Right forelimb (tissue), 1 donor: Measurements from ENCODE around the gene PLN.

Source experiments
- DNase-seq: peaks from one replicate; pipeline ENCODE4 v3.0.0-alpha.2; 2018

Gene PLN

DNA sequence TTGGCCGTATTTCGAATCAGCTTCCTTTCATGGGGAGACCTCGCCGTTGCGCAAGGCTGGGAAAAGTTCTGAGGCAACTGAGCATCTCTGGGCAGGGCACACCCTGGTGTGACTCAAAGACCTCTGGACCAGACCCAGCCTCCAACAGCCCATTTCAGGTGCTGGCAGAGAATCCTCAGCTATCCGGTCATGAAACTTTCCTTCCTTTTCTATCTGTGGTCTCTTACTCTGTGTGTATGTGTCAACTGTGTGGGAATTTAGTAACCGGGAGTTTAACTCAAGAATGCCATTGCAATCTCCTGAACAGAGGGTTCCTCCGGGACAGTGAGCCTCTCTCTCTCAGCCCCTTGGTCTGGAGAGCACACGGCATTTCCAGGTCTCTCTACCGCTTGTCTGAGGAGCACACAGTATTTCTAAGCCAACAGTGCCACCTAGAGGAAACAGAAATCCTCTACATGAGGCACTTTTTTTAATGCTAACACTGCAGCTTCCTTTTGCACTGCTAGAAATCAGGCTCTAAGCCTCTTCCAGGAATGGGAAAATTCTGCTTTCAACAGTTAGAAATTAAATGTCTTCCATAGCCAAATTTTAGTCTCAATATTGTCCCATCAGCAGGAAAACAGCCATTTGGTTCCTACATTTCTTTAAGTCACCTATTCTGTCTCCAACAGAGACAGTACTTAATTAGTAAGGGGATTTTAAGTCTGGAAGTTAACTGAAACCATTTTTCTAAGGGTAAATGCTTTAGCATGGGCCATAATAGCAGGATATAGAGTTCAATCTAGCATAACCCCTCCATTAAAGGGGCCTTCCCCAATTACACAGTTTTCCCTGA, 32.7 kb downstream of the PLN start:
- no peak for DNase-seq

DNA sequence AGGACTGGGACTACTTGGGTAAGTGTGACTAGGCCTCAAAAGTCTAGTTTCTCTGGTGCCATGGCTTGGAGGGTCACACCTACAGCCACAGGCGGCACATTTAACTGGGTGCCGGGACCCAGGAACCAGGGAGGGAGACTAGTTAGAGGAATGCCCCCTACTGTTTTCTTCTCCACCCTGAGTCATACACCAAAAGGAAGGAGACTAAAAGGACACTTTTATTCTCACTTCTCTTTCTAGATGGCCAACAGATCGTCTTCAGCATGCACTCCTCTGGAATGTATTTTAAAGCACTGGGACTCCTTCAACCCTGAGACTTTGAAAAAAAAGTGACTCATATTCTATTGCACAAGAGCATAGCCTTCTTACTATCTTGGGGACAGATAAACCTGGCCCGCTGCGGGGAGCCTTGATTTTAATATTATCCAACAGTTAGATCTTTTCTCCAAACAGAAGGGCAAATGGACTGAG, 33.4 kb downstream of the PLN start:
- DNase-seq: no peak

DNA sequence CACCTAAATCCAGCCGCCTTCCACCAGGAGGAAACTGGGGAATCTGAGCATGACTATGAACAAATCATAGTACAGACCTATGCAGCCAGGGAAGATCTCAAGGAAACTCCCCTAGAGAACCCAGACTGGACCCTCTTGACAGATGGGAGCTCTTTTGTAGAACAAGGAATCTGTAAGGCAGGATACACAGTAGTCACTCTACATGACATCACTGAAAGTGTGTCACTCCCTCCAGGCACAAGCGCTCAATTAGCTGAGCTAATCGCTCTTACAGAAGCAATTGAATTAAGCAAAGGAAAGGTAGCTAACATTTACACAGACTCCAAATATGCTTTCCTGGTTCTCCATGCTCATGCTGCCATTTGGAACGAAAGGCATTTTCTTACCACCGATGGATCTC, 36.8 kb downstream of the PLN start:
- no peak for DNase-seq

DNA sequence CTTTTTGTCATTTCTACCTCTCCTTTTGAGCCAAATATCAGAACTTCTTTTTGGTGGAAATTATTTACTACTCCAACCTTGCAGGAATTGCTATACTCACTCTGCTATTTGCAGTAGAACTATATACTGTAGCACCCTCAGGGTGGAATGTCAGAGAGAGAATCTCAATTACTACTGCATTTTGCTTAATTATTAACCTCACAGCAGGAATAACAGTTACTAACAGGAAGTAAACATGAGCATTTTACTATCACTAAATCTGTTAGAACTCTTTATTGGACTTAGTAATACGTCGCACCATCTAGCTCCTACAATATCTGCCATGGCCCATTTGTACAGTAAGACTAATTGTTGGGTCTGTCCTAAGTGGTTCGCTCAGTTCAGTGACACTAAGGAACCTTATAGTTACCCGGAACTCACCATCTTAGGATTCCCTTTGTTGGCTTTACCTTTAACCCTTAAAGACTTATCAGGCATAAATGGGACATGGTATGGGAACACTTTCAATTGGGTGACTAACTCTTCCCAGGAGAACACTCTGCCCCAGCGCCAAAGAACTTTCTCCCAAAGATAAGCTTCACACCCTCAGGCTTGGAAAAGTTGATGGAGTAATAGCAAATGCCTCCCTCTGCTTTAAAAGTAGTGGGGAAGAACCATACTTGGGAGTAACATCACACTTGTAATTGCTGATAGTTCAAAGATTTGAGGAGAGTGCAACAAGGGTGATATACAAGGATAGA, 38.8 kb downstream of the PLN start:
- no peak for DNase-seq

DNA sequence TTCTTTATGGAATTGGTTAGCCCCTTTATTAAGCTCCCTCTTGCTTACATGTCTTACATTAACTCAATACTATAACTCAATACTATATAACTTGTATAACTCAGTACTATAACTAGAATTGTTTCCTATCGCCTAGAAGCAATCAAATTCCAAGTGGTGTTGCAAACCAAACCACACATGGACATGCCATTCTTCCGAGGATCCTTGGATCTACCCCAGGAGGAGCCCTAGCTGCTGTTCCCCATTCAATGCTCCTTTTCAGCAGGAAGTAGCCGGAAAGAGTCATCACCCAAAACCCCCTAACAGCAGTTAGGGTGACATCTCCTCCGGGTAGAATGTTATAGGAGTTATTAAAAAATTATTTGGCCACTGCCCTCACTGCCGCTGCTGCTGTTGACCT, 40.5 kb downstream of the PLN start:
- no peak for DNase-seq

DNA sequence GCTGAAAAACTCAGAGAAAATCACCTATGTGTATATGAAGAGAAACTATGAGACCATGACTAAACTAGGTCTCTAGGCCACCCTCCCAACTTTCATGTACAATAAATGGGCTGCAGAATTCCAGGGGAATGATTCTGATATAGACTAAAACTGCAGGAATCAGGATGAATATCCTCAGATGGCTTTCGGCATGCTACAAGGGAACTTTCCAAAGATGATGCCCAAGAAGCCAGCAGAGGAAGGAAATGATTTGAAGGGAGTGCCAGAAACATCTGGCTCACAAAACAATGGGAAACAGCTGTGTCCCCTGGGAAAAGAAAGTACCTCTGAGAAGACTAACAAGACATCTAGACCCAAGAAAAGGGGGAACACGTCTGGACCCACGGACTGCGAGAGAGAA, 41.1 kb downstream of the PLN start:
- DNase-seq: no peak

DNA sequence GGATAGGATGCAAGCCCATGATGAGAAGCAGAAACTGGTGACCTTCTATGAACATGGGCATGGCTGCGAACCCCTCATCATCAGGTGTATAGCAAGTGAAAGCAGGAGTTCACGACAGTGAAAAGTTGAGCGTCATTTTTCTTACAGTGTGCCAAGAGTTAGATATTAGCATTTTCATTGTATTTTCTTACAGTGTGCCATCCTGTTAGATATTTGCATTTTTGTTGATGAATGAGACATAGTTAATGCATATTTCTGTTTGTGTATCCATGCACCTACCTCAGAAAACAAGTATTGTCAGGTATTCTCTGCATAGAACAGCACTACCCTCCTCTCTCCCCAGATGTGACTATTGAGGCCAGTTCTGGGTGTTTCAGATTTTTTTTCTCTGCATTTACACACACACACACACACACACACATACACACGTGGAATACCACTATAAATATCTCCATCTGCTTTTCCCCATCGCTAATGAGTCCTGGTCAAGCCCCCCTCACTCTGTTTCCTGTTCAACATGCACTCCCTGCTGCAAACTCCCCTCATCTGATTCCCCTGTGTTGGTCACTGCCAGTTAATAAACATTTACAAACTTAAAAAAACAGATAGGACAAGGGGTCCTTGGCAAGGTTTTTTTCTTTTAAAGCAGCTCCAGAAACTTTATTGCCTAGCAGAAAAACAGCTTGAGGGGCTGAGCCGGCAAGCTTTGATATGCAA, 41.7 kb downstream of the PLN start:
- DNase-seq: no peak

DNA sequence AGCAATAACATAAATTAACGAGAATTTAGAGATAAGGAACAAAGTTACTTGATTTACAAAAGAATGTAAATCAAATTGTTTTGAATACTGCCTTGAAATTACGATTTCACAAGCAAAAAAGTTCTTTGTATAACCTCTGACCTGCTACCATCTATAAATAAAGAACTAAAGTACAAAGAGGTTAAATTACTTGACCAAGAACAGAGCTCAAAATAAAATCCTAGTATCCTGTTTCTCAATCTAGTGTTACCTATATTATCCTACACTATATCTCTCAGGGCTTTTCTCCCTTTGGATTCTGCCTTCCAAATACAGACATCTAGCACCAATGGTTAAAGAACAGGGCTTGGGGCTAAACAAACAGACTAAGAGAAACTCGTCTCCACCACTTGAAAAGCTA, 43.8 kb downstream of the PLN start:
- DNase-seq: no peak

DNA sequence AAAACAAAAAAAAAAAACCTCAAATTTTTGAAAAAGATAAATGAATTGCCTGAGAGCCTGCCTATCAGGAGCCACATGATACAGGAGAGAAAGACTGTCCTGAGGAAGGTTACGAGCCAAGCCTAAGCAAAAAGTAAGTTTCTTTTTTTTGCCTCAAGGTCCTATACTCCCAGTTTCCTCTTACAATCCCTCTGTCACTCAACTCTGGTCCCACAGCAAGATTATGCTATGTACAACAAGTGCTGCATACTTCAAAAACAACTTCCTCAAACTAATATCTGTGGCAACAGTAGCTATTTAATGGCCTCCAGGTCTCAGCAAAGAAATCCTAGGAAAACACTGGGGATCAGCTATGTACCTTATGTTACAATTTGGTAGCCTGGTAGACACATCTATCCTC, 46.8 kb downstream of the PLN start:
- no peak for DNase-seq

DNA sequence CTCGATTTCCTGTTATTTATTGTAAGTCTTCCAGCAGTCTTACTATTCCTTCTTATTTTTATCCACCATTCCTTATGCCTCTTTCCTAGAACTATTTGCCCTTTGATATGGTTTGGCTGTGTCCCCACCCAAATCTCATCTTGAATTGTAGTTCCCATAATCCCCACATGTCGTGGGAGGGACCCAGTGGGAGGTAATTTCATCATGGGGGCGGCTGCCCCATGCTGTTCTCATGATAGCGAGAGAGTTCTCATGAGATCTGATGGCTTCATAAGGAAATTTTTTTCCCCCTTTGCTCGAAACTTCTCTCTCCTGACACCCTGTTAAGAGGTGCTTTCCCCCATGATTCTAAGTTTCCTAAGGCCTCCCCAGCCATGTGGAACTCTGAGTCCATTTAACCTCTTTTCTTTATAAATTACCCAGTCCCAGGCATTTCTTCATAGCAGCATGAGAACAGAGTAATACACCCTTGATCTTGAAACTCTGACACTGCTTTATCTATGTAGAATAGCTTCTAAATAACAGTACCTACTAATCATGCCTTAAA, 48.8 kb downstream of the PLN start:
- DNase-seq: no peak

DNA sequence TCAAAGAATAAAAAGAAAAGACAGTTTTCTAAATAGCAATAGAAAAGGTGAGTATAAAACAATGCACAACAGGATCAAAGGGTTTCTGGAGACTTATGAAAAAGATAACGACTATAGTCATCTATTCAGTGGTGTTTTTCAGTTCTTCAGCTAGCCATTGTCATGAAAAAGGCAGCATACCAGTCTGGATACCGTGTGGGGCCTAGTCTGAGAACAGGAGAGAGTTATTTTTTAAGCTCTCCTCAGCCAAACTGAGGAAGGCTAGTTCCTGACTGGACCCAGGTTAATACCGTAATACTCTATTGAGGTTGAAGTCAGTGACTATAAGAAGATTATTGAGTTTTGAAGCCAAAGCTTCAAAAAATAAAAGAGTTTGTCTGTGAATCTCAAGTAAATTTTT, 49.5 kb downstream of the PLN start:
- no peak for DNase-seq

DNA sequence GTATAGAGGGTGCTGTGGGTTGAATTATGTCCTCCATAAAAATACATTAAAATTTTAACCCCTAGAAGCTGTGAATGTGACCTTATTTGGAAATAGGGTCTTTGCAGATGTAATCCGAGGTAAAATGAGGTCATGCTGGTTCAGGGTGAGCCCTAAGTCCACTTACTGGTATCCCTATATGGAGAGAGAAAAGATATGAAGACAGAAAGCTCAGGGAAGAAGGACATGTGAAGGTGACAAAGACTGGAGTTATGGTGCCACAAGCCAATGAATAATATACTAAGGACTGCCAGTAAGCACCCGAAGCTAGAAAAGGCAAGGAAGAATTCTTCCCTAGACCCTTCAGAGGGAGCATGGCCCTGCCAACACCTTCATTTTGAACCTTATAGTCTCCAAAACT, 50.2 kb downstream of the PLN start:
- no peak for DNase-seq

DNA sequence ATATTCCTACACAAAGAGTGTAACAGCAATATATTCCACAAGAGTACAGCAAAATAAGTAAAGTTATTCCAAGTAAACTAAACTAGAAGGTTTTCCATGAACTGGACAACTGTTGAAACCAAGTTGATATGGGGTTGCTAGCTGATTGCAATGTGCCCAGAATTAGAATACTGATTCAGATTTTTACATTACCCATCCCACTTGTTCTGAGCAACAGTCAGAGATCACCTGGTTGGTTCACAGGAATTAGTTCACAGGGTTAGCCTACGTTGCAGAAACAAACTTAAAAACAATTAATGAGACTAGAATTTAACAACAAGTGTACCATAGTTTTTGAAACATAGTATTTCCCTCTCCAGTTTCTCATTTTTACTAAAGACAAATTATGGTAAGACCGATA, 54.2 kb downstream of the PLN start:
- no peak for DNase-seq

DNA sequence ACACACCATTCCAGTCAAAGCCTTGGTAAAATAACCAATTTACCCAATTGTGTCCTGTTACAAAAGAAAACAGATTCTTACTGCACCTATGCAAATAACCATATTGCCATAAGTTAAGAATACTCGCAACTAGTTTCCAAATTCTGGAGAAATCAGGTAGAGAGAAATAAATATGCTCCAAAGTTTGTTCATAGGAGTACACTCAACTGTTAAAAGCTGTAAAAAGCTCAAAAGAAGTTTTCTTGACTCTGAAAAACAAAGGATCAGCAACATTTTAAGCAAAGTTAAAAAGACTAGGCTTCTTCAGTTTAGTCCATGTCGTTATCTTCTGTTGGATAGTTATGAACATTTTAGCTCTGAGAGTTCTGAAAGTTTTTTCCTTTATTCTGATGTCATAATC, 55.3 kb downstream of the PLN start:
- no peak for DNase-seq

DNA sequence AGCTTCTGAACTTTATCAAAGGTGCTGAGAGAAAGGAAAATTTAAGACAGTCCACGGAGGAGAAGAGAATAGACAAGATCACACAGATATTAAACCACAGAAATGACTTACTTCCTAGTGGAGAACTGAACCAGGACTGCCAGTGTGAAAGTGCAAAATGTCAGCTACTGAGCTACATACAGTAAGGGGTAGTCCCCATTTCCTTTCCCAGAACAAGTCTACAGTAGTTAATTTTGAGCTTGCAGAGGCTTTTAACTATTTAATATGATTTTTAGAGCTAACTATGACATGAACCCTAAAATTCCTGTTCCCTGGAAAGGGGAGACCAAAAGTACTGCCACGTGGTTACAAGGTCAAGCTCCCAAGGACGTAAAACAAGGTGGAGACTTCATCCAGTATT, 58.2 kb downstream of the PLN start:
- DNase-seq: no peak

DNA sequence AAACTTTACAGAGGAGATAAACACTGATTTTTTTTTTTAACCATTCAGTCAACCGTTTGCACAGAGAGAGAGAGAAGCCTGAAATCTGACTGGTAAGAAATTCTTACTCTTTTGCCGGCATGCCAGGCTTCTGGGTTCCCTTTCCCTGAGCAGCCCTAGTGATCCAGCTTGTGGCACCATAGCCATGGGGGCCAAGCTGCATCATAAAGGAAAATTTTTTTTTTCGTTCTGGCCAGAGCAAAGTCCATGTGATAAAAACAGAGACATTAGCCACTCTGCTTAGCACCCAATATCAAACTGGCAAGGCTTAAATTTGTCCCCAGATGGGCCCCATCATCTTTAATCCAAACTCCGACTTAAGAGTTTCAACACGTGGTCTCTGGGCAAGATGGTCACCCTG, 58.8 kb downstream of the PLN start:
- DNase-seq: no peak
